Measurements from ENCODE around the gene PLEKHH3.
"Not testable (repeated sequence)": the region's sequence is repeated elsewhere in the genome, so short reads cannot be mapped to it uniquely, and the experiment has no call there.

The PLEKHH3 gene

GRCh38 chr17:42667088-42667951, 9.5 kb downstream of the PLEKHH3 start:
- no peak for TF ChIP-seq CTCF (conservative IDR thresholded peaks at IDR 0.05; ENCODE audit: control insufficient read depth, insufficient read depth, low read depth, low read length)
- H3K4me3 ChIP-seq (ENCODE audit: control insufficient read depth, low read depth, low read length): no peak overlapping the region
- peak; percentile 89 for DNase-seq (ENCODE audit: low read depth)

- DNase-seq (ENCODE audit: low read depth); H3K4me3 ChIP-seq (ENCODE audit: control insufficient read depth, low read depth, low read length): not testable (repeated sequence)
Observed at GRCh38 chr17:42666126-42666525, 10.7 kb downstream of the PLEKHH3 start.

- DNase-seq (ENCODE audit: low read depth): no peak
- no peak overlapping the region for H3K4me3 ChIP-seq (ENCODE audit: control insufficient read depth, low read depth, low read length)
- no peak for TF ChIP-seq CTCF (conservative IDR thresholded peaks at IDR 0.05; ENCODE audit: control insufficient read depth, insufficient read depth, low read depth, low read length)
Observed at GRCh38 chr17:42665581-42666001, 11.2 kb downstream of the PLEKHH3 start.

GRCh38 chr17:42660692-42661345, 16.0 kb downstream of the PLEKHH3 start:
- peak; percentile 89 for DNase-seq (ENCODE audit: low read depth)
- no peak for TF ChIP-seq CTCF (conservative IDR thresholded peaks at IDR 0.05; ENCODE audit: control insufficient read depth, insufficient read depth, low read depth, low read length)
- H3K4me3 ChIP-seq (ENCODE audit: control insufficient read depth, low read depth, low read length): peak overlapping the region; percentile 29

- peak overlapping the region; percentile 70 for H3K4me3 ChIP-seq (ENCODE audit: control insufficient read depth, low read depth, low read length)
- DNase-seq (ENCODE audit: low read depth): not testable (repeated sequence)
Observed at GRCh38 chr17:42659932-42660274, 16.9 kb downstream of the PLEKHH3 start.

- peak; percentile 82 for DNase-seq (ENCODE audit: low read depth)
- H3K4me3 ChIP-seq (ENCODE audit: control insufficient read depth, low read depth, low read length): peak within 1 kb of the TSS; percentile 70
- TF ChIP-seq CTCF (conservative IDR thresholded peaks at IDR 0.05; ENCODE audit: control insufficient read depth, insufficient read depth, low read depth, low read length): no peak
Observed at GRCh38 chr17:42659079-42659931, 17.5 kb downstream of the PLEKHH3 start, which contains the start of gene TUBG2. Gene TUBG2, plus strand, starts transcription at chr17:42659284. Its CDS starts 220 bp downstream, at chr17:42659504.

GRCh38 chr17:42657824-42658588, 18.8 kb downstream of the PLEKHH3 start:
- TF ChIP-seq CTCF (conservative IDR thresholded peaks at IDR 0.05; ENCODE audit: control insufficient read depth, insufficient read depth, low read depth, low read length): no peak
- no peak overlapping the region for H3K4me3 ChIP-seq (ENCODE audit: control insufficient read depth, low read depth, low read length)
- no peak for DNase-seq (ENCODE audit: low read depth)

Measured in fibroblast of mammary gland (primary cell).